Activated CD8-positive, alpha-beta memory T cell treated with anti-CD3 and anti-CD28 coated beads, Interleukin-2, amount 50 U/mL, for 24 hours (primary cell): ENCODE measurements around the gene PJVK.
A peak's percentile ranks its signal among the peaks of the same experiment; 100 is the strongest.

Source experiments
- DNase-seq: peaks from one replicate; pipeline ENCODE4 v3.0.0-alpha.2; 2020; ENCODE audit errors: extremely low read depth

Gene PJVK

DNA sequence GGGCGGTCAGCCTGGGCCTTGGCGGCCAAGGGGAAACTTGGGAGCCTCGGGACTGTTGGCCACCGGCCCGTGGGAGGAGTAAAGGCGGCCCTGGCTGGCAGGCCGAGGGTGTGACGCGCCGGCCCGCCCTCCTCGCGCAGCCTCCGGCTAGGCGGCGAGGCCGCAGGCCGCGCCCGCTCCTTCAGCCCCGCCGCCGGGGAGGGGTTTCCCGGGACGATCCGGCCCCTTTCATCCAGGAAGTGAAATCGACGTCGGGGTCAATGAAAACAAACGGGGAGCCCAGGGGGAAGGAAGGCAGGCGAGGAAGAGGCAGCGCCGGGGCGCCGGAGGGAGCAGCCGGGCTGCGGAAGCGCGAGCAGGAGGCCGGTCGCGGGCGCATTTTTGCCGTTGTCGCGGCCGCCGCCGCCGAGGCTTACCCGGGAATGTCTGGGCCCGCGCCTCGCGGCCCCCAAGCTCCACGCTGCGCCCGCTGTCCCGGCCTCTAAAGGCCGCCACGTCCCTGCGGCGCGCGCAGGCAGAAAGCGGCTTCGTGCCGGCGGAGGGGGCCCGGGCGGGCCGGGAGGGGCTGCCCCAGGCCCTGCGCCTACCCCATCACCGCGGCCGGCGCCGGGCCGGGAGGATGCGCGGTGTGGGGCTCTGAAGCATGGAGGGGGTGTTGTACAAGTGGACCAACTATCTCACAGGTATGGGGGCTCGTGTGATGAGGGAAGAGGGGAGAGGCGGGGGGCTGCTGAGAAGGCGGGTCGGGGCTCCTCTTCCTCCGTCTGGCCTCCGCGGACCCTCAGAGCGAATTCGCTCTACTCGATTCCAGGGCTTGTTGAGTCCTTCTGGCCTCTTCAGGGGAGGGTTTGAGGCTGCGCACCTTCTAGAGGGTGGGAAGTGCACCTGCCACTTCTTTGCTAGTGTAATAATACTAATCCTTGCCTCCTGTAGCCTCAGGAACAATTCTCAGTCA lies 29.3 kb downstream of the PJVK start, which contains the start of gene PLEKHA3:
TSS of gene PLEKHA3 (plus strand) at position 231 of the 955 bp plus-strand sequence. CDS start at position 644, 413 bp downstream.
- DNase-seq: peak; percentile 56

DNA sequence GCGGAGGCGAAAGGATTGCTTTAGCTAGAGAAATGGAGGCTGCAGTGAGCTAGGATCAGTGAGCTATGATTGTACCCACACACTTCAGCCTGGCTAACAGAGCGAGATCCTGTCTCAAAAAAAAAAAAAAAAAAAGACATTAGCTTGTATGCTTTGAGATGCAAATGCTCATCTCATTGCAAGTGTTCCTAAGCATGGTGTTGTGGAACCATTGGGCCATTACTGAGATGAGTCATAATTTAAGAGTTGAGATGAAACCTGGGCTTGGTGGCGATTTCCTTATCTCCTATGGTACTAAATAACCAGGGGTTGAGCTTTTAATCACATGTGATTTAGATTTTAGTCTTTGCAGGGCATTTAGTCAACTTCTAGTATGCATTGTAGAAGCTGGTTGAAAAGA lies 31.3 kb downstream of the PJVK start:
- DNase-seq: no peak

DNA sequence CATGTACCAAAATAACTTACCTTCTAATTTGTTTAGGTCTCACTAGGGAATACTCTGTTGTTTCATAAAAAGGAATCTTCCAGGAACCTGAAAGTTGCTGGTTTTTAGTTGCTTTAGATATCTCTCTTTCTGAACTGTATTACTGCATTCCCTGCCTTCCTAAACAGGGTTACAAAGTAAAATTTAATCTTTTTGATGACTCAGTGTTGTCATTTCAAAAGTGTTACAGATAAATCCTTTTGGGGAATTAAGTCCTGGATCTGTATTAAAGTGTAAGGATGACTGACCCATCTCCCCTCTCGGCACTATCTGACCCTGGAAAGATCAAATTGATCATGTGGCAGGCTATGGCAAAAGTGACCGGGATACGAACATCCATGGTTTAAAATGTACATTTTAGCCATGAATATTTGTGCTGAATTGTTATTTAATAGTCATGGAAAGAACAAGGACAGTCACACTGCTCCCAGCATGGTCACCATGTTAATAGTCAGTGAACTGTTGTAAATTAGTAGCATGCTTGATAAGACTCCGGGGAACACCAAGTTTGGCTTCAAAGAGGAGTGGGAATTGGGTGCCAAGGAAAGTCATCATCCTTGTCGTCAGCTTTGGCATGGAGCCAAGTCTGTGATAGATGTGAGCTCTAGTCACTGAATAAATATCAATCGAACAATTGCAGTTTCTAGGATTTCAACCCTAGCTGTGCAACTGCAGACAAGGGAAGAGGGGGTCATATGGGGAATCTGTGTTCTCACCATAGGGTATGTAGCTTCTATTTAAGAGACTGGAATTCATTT lies 33.3 kb downstream of the PJVK start:
- no peak for DNase-seq

GRCh38 chr2:178485356-178485755 lies 34.2 kb downstream of the PJVK start:
- no peak for DNase-seq

DNA sequence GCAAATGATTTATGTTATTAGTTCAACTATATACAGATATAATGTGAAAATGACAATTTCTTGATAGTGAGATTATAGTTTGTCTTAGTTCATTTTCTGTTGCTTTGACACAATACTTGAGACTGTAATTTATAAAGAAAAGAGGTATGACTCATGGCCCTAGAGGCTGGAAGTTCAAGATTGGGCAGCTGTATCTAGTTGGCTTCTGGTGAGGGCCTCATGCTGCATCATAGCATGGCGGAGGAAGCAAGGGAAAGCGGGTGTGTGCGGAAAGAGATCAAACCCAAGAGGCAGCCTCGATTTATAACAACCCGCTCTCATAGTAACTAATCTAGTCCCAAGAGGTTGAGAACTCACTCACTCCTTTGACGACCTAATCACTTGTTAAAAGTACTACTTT lies 40.4 kb downstream of the PJVK start:
- DNase-seq: no peak

DNA sequence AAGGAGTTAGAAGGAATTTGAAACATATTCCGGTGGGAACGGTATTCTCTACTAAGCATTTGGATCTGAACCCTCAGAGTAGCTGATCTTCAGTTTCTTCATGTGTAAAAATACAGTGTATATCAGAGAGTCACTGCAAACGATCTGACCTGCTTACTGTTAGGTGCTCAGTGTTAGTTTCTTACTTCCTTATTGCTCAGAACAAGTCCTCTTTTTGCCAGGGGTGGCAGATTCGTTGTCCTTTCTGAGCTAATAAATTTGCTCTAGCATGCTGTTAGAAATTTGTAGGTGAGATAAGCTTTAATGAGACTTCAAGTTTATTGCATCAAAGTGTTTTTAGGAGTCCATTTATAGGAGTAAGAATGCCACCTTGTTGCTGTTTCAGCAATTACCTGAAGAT lies 44.9 kb downstream of the PJVK start:
- DNase-seq: no peak

DNA sequence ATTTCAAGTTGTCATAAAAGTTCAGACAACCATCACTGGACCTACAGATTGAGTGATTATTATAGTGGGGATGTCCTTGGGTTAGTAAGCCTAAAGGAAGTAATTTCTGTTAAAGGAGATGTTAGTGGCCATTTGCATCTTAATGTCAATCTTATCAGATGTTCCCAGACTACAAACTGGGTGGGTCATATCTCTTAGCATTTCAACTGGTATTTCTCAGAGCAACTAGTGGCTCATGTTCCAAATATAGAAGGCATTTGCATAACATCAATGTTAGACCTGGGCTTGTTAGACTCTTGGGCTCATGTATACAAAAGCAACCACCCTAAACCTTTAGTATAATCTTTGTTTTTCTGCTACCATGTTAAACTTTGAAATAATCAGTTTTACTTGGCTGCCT lies 47.0 kb downstream of the PJVK start:
- no peak for DNase-seq

- no peak for DNase-seq
Observed at GRCh38 chr2:178499640-178500039, 48.5 kb downstream of the PJVK start.

- no peak for DNase-seq
Observed at GRCh38 chr2:178502751-178503150, 51.6 kb downstream of the PJVK start.

GRCh38 chr2:178506101-178506500 lies 54.9 kb downstream of the PJVK start:
- DNase-seq: no peak

DNA sequence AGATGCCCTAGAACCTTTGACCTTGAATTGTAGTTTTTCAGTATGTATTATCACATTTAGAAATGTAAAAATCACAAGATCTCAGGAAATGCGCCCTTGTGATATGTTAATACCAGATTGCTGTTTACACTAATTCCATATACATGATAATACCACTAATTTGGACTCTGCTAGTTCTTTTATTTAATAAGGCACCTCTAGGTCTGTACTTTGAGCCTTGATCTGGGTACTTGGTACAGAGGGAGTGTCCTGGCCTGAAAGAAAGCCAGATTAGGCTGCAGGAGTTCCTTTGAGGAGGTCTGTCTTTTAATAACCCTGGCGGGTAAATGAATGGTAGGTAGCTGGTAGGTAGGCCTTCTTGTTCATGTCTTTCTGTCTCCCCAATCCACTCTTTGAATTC lies 55.3 kb downstream of the PJVK start:
- no peak for DNase-seq

DNA sequence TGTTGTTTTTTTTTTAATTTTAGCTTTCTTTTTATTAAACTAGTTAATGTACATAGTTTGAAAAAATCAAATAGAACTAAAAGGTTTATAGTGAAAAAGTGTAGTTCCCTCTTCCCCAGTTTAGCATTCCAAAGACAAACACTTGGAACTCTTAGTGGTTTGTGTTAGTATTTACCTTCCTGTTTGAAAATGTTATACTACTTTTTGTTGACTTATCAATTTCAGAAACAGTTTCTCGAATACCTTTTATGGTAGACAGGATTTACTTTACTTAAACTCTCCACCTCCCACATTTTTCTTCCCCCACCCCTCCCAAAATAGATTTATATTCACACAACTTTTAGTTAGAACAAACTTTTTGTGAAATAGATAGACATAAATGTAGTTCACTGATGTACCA lies 55.8 kb downstream of the PJVK start:
- DNase-seq: no peak

- DNase-seq: no peak
Observed at GRCh38 chr2:178508646-178509045, 57.5 kb downstream of the PJVK start.

- DNase-seq: no peak
Observed at GRCh38 chr2:178510384-178510783, 59.2 kb downstream of the PJVK start.
